SK-N-MC (cell line): ENCODE results near the gene ABCB11.

Experiments
- EZH2 ChIP-seq: fragments of 200-600 bp; sonication (generic); IDR thresholded peaks from one replicate; pipeline ENCODE4 v1.6.1; 2017; ENCODE audit warnings: antibody characterized with exemption
- POLR2AphosphoS5 ChIP-seq: IDR thresholded peaks from 2 replicates; pipeline ENCODE4 v1.6.1; 2012; ENCODE audit warnings: mild to moderate bottlenecking, low read depth, low read length, borderline replicate concordance

GRCh38 chr2:168964251-168964807 lies 66.8 kb downstream of the ABCB11 start:
- TF ChIP-seq POLR2AphosphoS5 (no peak), EZH2 (no peak)
